ENCODE results near the gene RASGRF1.

The RASGRF1 gene

DNA sequence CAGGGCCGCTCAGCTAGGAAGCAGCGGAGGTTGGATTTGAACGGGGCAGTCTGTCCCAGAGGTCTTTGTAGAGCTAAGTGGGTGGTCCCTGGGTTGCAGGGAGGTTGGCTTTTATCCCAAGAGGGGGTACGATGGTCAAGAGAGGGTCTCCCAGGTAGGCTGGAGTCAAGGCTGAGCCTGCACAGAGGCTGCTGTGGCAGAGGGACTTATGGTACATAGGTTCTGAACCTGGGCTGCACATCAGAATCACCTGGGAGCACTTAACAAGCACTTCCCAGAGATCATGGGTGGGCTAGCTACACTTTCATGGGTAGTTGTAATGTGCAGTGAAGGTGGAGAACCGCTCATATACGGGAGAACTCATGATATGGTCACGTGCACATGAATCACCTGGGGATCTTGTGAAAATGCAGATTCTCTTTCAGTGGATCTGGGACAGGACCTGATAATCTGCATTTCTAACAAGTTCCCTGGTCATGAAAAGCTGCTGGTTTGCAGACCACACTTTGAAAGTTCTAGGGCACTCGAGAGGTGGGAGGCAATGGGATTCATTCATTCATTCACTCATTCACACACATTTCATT, 2.9 kb upstream of the RASGRF1 start:
- no peak for DNase-seq

DNA sequence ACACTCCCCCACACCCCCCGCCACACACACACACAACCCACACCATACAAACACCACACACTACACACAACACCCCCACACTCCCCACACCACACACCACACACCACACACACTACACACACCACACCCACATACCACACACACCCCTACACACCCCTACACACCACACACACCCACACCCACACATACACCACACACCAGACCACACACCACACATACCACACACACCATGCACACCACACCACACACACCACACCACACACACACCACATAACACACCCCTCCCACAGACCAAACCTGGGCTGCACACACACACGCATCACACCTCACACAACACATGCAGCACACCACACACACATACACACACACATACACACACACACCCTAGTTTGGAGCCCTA, 1.8 kb upstream of the RASGRF1 start:
- no peak for DNase-seq

DNA sequence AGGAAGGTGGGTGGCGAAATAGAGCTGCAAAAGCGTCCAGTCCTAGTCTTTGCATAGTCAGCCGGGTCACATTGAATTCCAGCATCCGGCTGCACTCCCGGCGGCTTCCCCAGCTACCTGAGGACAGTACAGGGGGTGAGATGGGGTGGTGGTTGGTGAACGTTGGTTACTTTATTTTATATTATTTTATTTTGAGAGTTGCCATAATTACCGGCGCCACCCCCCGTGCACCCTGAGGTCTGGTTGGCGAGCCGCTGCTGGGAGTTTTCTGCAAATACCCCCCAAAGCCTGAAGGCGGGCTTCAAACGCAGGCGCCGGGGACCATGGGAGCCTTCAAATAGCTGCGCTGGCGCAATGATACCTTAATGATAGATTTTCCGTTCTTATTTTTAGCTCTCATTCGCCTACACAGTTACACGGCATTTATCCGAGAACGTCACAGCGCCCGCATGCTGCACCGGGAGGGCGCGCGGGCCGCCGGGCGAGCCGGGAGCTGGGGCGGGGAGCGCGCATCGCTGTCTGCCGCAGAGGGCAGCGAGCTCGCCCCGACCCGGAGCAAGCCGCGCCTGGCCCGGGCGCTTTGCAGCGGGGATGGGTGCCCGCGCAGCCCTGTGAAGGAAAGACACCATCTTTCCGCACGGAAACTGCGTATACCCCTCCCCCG, 756 bp upstream of the RASGRF1 start:
- no peak for DNase-seq

- no peak for DNase-seq
These were observed 592 bp downstream of the RASGRF1 start for GRCh38 chr15:79089890-79090486.

- no peak for DNase-seq
These were observed 1.2 kb downstream of the RASGRF1 start for GRCh38 chr15:79089331-79089889.

- no peak for DNase-seq
These were observed 2.0 kb downstream of the RASGRF1 start for GRCh38 chr15:79088426-79089205.

DNA sequence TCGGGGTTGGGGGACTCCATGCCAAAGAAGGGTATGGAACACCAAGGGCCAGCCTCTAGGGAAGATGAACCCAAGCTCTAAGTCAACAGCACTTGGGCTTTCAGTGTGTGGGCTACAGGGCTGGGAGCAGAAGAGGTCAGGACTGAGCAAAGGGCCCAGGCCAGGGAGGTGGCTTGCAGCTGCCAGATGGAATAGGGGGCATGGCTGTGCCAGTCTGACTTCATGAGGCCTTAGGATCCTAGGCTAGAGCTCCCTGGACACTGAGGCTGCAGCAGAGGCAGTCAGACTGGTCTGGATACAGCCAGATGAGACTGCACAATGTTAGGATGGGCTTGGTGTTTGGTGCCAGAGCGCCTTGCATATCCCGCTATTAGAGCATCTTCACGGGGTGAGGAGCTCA, 3.8 kb downstream of the RASGRF1 start:
- no peak for DNase-seq

GRCh38 chr15:79084308-79084968, 6.1 kb downstream of the RASGRF1 start:
- no peak for DNase-seq

DNA sequence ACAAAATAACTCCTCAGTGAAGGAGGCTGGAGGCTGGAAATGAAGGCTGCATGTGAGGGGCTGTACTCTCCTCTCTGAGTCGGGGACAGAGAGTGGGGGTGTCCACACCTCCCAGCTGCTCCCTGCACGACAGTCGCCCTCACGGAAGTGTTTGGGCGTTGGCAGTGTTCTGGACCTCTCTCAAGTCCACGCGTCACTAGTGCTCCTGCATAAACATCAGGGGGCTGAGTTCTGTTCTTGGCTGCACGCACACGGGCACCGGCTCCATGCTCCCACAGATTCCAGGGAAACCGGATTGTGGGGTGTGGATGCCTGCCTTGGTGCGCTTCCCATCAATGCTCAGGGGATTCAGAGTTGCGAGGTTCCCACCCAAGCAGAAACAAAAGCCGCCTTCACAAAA, 7.4 kb downstream of the RASGRF1 start:
- DNase-seq: no peak

GRCh38 chr15:79082363-79083070, 8.1 kb downstream of the RASGRF1 start:
- DNase-seq: no peak

GRCh38 chr15:79078763-79079410, 11.7 kb downstream of the RASGRF1 start:
- no peak for DNase-seq

DNA sequence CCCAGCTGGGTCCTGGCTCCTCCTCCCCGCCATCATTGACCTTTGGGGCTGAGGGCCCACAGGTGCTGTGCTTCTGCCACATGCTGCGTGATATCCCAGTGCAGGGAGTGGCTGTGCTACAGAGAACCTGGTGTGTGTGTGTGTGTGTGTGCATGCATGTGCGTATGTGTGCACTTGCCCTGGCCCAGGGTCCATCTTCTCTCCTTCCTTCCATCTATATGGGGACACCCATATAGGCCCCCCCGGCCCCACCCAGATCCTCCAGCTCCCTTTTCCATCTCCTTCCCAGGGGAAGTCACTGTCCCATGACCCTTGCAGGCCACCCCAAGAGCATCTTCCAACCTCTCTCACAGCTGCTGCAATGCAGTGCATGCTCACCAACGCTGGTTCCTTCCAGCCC, 12.6 kb downstream of the RASGRF1 start:
- no peak for DNase-seq

DNA sequence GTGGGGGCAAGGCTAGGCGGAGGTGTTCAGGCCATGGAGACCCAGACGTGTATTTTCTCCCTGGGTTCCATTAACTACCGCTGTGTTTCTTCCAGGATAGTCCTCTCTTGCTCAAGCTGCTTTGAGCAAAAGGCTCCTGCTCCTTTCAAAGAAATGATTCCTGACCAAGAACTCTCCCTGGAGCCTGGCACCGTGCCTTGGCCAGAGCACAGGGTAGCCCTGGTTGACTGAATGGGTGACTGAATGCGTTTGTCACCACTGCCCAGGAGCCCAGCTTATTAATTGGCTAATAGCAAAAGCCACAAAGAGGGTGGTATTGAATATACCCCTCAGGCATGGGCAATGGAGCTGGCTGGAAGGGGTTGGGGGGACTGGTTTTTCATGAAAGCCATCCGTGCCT, 13.9 kb downstream of the RASGRF1 start:
- no peak for DNase-seq

- no peak for DNase-seq
These were observed 15.3 kb downstream of the RASGRF1 start for GRCh38 chr15:79075256-79075655.

DNA sequence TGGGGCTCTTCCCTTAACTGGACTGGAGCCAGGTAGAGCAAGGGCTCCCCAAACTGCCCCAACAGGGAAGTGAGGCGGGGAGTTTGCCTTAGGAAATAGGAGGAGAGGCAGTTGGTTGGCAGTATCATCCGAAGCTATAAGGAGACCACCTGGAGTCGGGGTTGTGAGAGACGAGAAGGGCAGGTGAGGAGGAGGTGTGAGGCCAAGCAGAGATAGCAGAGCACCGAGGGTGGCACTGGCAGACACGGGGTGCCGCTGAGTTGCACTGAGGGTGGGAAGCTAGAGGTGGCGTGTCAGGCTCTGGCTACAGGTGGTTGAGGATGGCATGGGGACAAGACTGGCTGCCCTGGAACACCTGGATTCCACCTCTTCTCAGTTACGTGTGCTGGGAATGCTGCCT, 17.2 kb downstream of the RASGRF1 start:
- no peak for DNase-seq

GRCh38 chr15:79071901-79072300, 18.7 kb downstream of the RASGRF1 start:
- no peak for DNase-seq

GRCh38 chr15:79068790-79069189, 21.8 kb downstream of the RASGRF1 start:
- DNase-seq: no peak

DNA sequence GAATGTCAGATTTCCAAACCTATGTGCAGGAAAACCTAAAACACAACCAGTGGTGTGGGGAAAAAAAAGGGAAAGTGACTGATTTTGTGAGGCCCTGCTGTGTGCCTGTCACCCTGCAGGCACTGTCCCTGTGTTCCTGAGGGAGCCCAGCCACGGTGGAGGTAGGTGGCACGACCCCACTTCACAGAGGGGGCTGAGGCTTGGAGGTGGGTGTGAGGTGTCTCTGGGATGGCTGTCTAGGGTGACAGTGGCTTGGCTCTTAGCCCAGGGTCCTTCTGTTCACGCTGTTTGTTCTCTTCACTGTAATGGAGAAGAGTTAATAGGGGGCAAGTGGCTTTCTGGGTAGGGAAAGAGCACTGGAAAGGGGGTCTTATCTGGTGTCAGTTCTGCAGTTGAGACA, 22.6 kb downstream of the RASGRF1 start:
- no peak for DNase-seq

DNA sequence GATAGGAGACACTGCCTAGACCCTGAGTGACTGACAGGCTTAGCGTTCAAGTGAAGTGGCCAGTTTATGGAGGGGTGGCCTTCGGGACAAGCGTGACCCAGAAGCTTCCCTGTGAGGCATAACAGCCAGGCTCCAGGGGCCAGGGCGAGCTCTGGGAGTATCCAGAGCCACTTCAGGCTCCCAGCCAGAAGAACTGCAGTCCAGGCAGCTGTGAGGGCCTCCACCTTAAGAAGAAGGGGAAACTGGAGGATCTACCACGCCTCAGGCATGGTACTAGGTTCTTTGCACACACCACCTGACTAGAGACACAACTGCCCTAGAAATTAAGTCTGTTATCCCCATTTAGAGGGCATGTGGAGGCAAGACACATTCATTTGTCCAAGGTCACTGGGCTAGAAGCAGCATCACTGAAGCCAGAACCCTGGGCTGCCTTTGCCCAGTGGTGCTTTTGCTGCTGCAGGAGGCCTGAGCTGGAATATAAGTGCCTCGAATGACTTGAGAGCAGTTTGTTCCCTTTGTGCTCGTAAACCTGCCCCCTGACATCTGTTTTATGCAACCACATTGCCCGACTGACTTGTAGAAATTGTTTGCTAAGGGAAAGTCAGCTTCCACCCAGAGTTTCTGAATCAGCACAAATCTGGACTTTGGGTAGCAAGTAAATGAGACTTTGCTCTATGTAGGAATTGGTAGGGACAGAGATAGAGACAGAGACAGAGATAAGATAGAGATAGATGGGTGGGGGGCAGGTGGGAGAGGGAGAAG, 23.3 kb downstream of the RASGRF1 start:
- DNase-seq: no peak

DNA sequence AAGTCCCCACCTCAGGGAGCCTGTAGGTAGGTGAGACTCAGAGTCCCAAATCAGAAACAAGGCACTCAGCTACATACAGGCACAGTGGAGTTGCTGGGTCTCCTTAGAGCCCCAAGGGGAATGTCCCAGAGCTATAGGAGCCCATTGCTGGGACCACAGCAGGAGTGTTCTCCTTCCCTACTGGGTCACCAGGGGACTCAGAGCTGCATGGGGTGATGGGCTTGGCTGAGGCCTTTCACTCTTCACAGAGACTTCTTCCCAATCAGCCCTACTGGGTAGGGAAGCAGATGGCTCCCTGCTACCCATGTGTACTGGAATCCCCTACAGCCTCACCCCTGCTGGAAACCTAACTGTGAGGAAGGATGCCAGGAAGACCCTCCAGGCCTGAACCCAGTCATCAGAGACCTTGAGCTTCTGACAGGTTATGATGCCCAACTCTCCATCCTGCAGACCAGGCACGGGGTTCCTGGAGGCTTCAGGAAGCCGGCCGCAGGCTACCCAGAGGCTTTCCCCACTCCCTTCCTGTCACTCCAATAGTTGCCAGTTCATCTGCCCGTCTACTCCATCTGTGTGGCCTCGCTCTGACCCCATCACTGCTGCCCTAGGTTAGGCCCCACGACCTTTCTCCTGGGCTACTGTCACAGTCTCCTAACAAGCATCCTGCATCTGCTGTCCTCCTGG, 24.0 kb downstream of the RASGRF1 start:
- no peak for DNase-seq
